CD4-positive, alpha-beta T cell (primary cell): Measurements from ENCODE around the gene CDH13. TPM values are rescaled to one million over a fixed set of nuclear protein-coding genes. Genes with fewer than 3 reads are reported as not detected.

Experiments used
- ATAC-seq: fragments of 200-7000 bp; cut with Tn5 transposase; one replicate; pipeline ENCODE4 v1.10.0; 2022; ENCODE audit warnings: mild to moderate bottlenecking; ENCODE audit not compliant: poor library complexity
- CTCF ChIA-PET: fragments of 350-600 bp; sonication (Branson Sonifier 250); formaldehyde crosslinking; loops from one replicate; lab custom pipeline; 2021; ENCODE audit warnings: antibody characterized with exemption, inconsistent platforms; lab: Charles Lee
- POLR2A ChIA-PET: fragments of 350-600 bp; sonication (Branson Sonifier 250); formaldehyde crosslinking; loops from one replicate; lab custom pipeline; 2021; ENCODE audit warnings: antibody characterized with exemption, inconsistent platforms; lab: Charles Lee
- DNase-seq, 14 experiments: peaks; one replicate each; pipeline ENCODE4 v3.0.0-alpha.2; 2013 to 2020; ENCODE audit warnings: mixed read lengths in 2 of 14
- H3K27ac ChIP-seq, 2 donors: one replicate each; pipeline versions ENCODE4 v1.5.1 to v1.7.0; 2013; ENCODE audit warnings: low read length in 2 of 2, low read depth in 1 of 2, mild to moderate bottlenecking in 1 of 2
- H3K27me3 ChIP-seq, 2 experiments: 1 replicate in 1 of 2; 2 replicates in 1 of 2; pipeline versions ENCODE4 v1.6.1 to v1.7.0; 2013; ENCODE audit warnings: low read length in 2 of 2, control low read depth in 1 of 2, mild to moderate bottlenecking in 1 of 2, moderate library complexity in 1 of 2; ENCODE audit not compliant: insufficient read depth in 2 of 2, control insufficient read depth in 1 of 2
- H3K36me3 ChIP-seq: one replicate; pipeline ENCODE4 v1.6.1; 2013; ENCODE audit warnings: low read length, control low read depth; ENCODE audit not compliant: insufficient read depth
- H3K4me1 ChIP-seq: one replicate; pipeline ENCODE4 v1.6.1; 2013; ENCODE audit warnings: low read length, control low read depth; ENCODE audit not compliant: insufficient read depth
- H3K4me3 ChIP-seq: one replicate; pipeline ENCODE4 v1.5.1; 2013; ENCODE audit warnings: mild to moderate bottlenecking, low read length, moderate library complexity
- H3K9me3 ChIP-seq, 2 experiments: 1 replicate in 1 of 2; 2 replicates in 1 of 2; pipeline versions ENCODE4 v1.6.1 to v1.7.0; 2013; ENCODE audit warnings: low read length in 2 of 2, mild to moderate bottlenecking in 2 of 2, control low read depth in 1 of 2, moderate library complexity in 1 of 2; ENCODE audit not compliant: control insufficient read depth in 1 of 2, insufficient read depth in 1 of 2
- H3K27ac Mint-ChIP-seq: one replicate; pipeline ENCODE4 v1.8.0; 2020; ENCODE audit warnings: mixed read lengths
- H3K27me3 Mint-ChIP-seq: one replicate; pipeline ENCODE4 v1.8.0; 2021; ENCODE audit warnings: mixed read lengths
- H3K36me3 Mint-ChIP-seq: one replicate; pipeline ENCODE4 v1.8.0; 2021; ENCODE audit warnings: low read depth, mixed read lengths
- H3K4me1 Mint-ChIP-seq: one replicate; pipeline ENCODE4 v1.8.0; 2021; ENCODE audit warnings: low read depth, mixed read lengths
- H3K4me3 Mint-ChIP-seq: one replicate; pipeline ENCODE4 v1.8.0; 2020; ENCODE audit warnings: mild to moderate bottlenecking, mixed read lengths
- H3K9me3 Mint-ChIP-seq: one replicate; pipeline ENCODE4 v1.8.0; 2020; ENCODE audit warnings: mixed read lengths
- CTCF ChIP-seq: fragments of 200-600 bp; IDR thresholded peaks from one replicate; pipeline ENCODE4 v1.8.0; 2022; ENCODE audit warnings: antibody characterized with exemption, mild to moderate bottlenecking
- intact Hi-C, 2 experiments: fragments of 100-400 bp; cut with DNase I in 1 of 2; cut with micrococcal nuclease in 1 of 2; formaldehyde crosslinking; loops; one replicate each; pipeline versions ENCODE4 v1.15.1 to v1.9.0; 2023 to 2025; cut with DNase I, micrococcal nuclease
- total RNA-seq, 174 experiments: library from RNA in 2 of 174; stranded (reverse) in 2 of 174; gene quantifications; one replicate each; pipeline ENCODE4 v1.2.3 and lab custom pipeline; 2021 to 2026

CDH13 gene
- total RNA-seq, 2 experiments from 2014 or later = not detected

- H3K27me3 ChIP-seq = no peaks in the 10 kb centered on the region
- CTCF ChIA-PET = interaction anchor here (0.6 kb wide), 1 partner anchor 8 kb away, joined by 3 read pairs; no protein-coding TSS in a partner anchor
- H3K27ac ChIP-seq = no peak overlapping the region
- no peak overlapping the region for H3K27ac Mint-ChIP-seq
- intact Hi-C loops = loop anchor here in 1 of 2 experiments (2.0 to 5.0 kb wide), 2 partner anchors 1183 to 1555 kb away; no protein-coding TSS in a partner anchor
- POLR2A ChIA-PET = no interaction called here
- DNase-seq (no peak), ATAC-seq (no peak)
- no peak for TF ChIP-seq CTCF
- H3K4me3 ChIP-seq = no peak overlapping the region
- no peak overlapping the region for H3K4me3 Mint-ChIP-seq
- no peaks in the 10 kb centered on the region for H3K4me1 ChIP-seq
- H3K9me3 ChIP-seq = no peaks in the 10 kb centered on the region
- no peaks in the 10 kb centered on the region for H3K36me3 Mint-ChIP-seq
- no peaks in the 10 kb centered on the region for H3K9me3 Mint-ChIP-seq
- H3K27me3 Mint-ChIP-seq = no peaks in the 10 kb centered on the region
- H3K4me1 Mint-ChIP-seq = no peaks in the 10 kb centered on the region
- H3K36me3 ChIP-seq = no peaks in the 10 kb centered on the region
Measured at GRCh38 chr16:83447560-83447959, 820.8 kb downstream of the CDH13 start.

- no peak for TF ChIP-seq CTCF
- no peaks in the 10 kb centered on the region for H3K27me3 ChIP-seq
Measured at GRCh38 chr16:83449861-83450260, 823.1 kb downstream of the CDH13 start.

GRCh38 chr16:83453977-83454376 lies 827.2 kb downstream of the CDH13 start:
- Histone ChIP-seq H3K36me3 (no peaks in the 10 kb centered on the region), H3K27ac (no peak overlapping the region), H3K4me1 (no peaks in the 10 kb centered on the region), H3K4me3 (no peak overlapping the region), H3K9me3 (peaks cover 0 to 9% of the 10 kb centered on the region in 2 experiments), H3K27me3 (peaks cover 0 to 2% of the 10 kb centered on the region in 2 experiments)
- Mint-ChIP-seq H3K4me3 (no peak overlapping the region), H3K27me3 (no peaks in the 10 kb centered on the region), H3K27ac (no peak overlapping the region), H3K9me3 (no peaks in the 10 kb centered on the region), H3K4me1 (no peaks in the 10 kb centered on the region), H3K36me3 (no peaks in the 10 kb centered on the region)
- intact Hi-C loops = no loop called here
- no peak for ATAC-seq
- TF ChIP-seq CTCF = no peak
- DNase-seq = no peak
- ChIA-PET POLR2A (no interaction called here), CTCF (no interaction called here)

More at GRCh38 chr16:83449861-83450260, 823.1 kb downstream of the CDH13 start:
- H3K4me3 ChIP-seq = no peak overlapping the region
- intact Hi-C loops = loop anchor here in 1 of 2 experiments (5.0 kb wide), 1 partner anchor 1558 kb away; no protein-coding TSS in a partner anchor
- H3K27ac ChIP-seq = no peak overlapping the region
- H3K4me1 ChIP-seq = no peaks in the 10 kb centered on the region
- no peaks in the 10 kb centered on the region for H3K36me3 Mint-ChIP-seq
- ChIA-PET POLR2A (no interaction called here), CTCF (no interaction called here)
- ATAC-seq = no peak
- no peaks in the 10 kb centered on the region for H3K27me3 Mint-ChIP-seq
- H3K36me3 ChIP-seq = no peaks in the 10 kb centered on the region
- no peak overlapping the region for H3K4me3 Mint-ChIP-seq
- no peak overlapping the region for H3K27ac Mint-ChIP-seq
- no peaks in the 10 kb centered on the region for H3K9me3 Mint-ChIP-seq
- H3K9me3 ChIP-seq = no peaks in the 10 kb centered on the region
- H3K4me1 Mint-ChIP-seq = no peaks in the 10 kb centered on the region
- no peak for DNase-seq
